Lung (tissue), 12 donors: ENCODE measurements around the gene SOX13. TPM values are rescaled to one million over a fixed set of nuclear protein-coding genes. Genes with fewer than 3 reads are reported as not detected.

Source experiments
- ATAC-seq: fragments of 200-7000 bp; cut with Tn5 transposase; one replicate; pipeline ENCODE4 v1.9.1; 2020; ENCODE audit warnings: moderate number of reproducible peaks; ENCODE audit not compliant: insufficient read depth, low FRiP score
- DNase-seq, 3 donors: peaks; one replicate each; pipeline ENCODE4 v3.0.0-alpha.2; 2013 to 2017
- H3K27ac ChIP-seq, 2 donors: one replicate each; pipeline ENCODE4 v1.5.1; 2013; ENCODE audit warnings: mild to moderate bottlenecking in 2 of 2, moderate library complexity in 2 of 2, control low read depth in 1 of 2, inconsistent platforms in 1 of 2, low read depth in 1 of 2, low read length in 1 of 2
- H3K27me3 ChIP-seq, 3 donors: one replicate each; pipeline ENCODE4 v1.5.1; 2013; ENCODE audit warnings: low read length in 2 of 3; ENCODE audit not compliant: control insufficient read depth in 3 of 3, insufficient read depth in 3 of 3
- H3K36me3 ChIP-seq, 4 donors: one replicate each; pipeline ENCODE4 v1.5.1; 2013; ENCODE audit warnings: low read length in 4 of 4, mild to moderate bottlenecking in 1 of 4, moderate library complexity in 1 of 4; ENCODE audit not compliant: control insufficient read depth in 4 of 4, insufficient read depth in 4 of 4
- H3K4me1 ChIP-seq, 5 donors: one replicate each; pipeline ENCODE4 v1.5.1; 2013; ENCODE audit warnings: low read length in 5 of 5, mild to moderate bottlenecking in 2 of 5, moderate library complexity in 1 of 5; ENCODE audit not compliant: control insufficient read depth in 5 of 5, insufficient read depth in 5 of 5
- H3K4me3 ChIP-seq: one replicate; pipeline ENCODE4 v1.5.1; 2013; ENCODE audit warnings: mild to moderate bottlenecking, control low read depth, moderate library complexity
- H3K9ac ChIP-seq, 2 donors: one replicate each; pipeline ENCODE4 v1.5.1; 2013; ENCODE audit warnings: low read length in 2 of 2, control low read depth in 1 of 2; ENCODE audit not compliant: insufficient read depth in 1 of 2
- H3K9me3 ChIP-seq, 4 donors: one replicate each; pipeline ENCODE4 v1.5.1; 2013; ENCODE audit warnings: low read length in 3 of 4, mild to moderate bottlenecking in 1 of 4, moderate library complexity in 1 of 4; ENCODE audit not compliant: control insufficient read depth in 4 of 4, insufficient read depth in 3 of 4
- CTCF ChIP-seq: IDR thresholded peaks from 2 replicates; pipeline ENCODE4 v1.5.1; 2012; ENCODE audit warnings: mild to moderate bottlenecking; ENCODE audit errors: control extremely low read depth, extremely low read depth
- WGBS, 2 donors: extraction: QIAGEN DNeasy Blood & Tissue Kit; methylation state at CpG; one replicate each; pipeline ENCODE4 v1.1.7; 2013; 5-methylcytosine and 5-hydroxymethylcytosine counted together
- polyA plus RNA-seq, 2 donors: library from polyadenylated mRNA; stranded (reverse); fragments of 200-250 nt; gene quantifications; one replicate each; pipeline ENCODE4 v1.2.1, GENCODE V29; 2013
- total RNA-seq, 2 donors: library from RNA; depleted of rRNA in 1 of 2; stranded (reverse); fragments of >200 nt in 1 of 2; gene quantifications; one replicate each; pipeline ENCODE4 v1.2.1, GENCODE V29; 2014 to 2021
- donor health status: control.
- donor health status: control.
- donor health status: Bipolar disorder and iron deficiency.
- donor health status: healthy.
- donor health status: DM: yes; HTN: yes; CAD: no.

SOX13 gene
- total and polyA plus RNA-seq, 4 donors = 14.7 to 52.6 (median 30.3) TPM

- 81 to 83% methylated on average over 2 of the region's 2 CpGs for WGBS, 2 donors
- H3K27me3 ChIP-seq = no peaks in the 10 kb centered on the region
- no peak overlapping the region for H3K4me3 ChIP-seq
- DNase-seq = no peak
- peaks cover 0 to 43% (median 24%) of the 10 kb centered on the region in 5 donors for H3K4me1 ChIP-seq
- peaks cover 0 to 3% (median 0%) of the 10 kb centered on the region in 4 donors for H3K36me3 ChIP-seq
- no peak overlapping the region for H3K9ac ChIP-seq
- peak overlapping the region in 1 of 2 donors; percentile 74 for H3K27ac ChIP-seq
- TF ChIP-seq CTCF = no peak
- no peaks in the 10 kb centered on the region for H3K9me3 ChIP-seq
- no peak for ATAC-seq
These were observed 35.0 kb downstream of the SOX13 start for GRCh38 chr1:204107892-204108291.

DNA sequence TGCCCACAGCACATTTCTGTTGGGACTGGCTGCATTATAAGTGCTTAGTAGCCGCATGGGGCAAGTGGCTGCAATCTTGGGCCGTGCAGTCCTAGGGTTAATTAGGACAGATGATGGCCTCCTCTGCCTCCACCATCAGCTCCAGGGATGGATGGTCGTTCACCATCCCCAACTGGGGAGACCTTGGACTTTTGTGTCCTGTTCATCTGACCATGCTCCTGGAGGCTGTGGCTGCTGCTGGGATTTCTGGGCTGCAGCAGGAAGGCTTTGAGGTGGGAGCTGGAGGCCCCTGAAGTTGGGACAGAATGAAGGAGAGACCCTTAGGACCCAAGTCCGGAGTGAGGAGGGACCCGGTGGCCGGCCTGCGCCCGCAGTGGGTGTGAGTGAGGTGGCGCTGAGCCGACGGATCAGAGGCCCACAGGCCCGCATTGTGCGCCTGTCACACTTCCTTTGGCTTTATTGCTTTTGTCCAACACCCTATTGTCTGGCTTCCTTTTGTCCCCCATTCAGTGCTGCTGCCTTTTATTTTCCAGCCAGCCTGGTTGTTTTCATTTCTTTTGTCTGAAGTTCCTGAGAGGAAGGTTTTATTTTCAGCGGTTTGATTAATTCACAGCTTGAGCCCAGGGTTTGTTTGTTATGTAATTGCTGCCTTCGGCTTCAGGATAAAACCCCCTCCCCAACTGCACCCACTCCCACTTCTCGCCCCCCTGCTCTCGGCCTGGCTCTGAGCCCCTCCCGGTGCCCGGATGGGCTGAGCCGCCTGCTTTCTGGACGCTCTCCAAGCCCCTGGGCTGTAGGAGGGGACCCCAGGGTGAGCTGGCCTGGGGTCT, 35.6 kb downstream of the SOX13 start:
- Histone ChIP-seq H3K4me1 (peaks cover 0 to 43% (median 21%) of the 10 kb centered on the region in 5 donors), H3K36me3 (peaks cover 0 to 5% (median 2%) of the 10 kb centered on the region in 4 donors), H3K9ac (no peak overlapping the region), H3K9me3 (no peaks in the 10 kb centered on the region), H3K27ac (peak overlapping the region; percentile 22 to 74), H3K27me3 (no peaks in the 10 kb centered on the region), H3K4me3 (no peak overlapping the region)
- 50 to 59% methylated on average over 21 of the region's 21 CpGs for WGBS, 2 donors
- DNase-seq = peak in 2 of 3 donors; percentile 40 to 41
- no peak for ATAC-seq
- TF ChIP-seq CTCF = no peak

DNA sequence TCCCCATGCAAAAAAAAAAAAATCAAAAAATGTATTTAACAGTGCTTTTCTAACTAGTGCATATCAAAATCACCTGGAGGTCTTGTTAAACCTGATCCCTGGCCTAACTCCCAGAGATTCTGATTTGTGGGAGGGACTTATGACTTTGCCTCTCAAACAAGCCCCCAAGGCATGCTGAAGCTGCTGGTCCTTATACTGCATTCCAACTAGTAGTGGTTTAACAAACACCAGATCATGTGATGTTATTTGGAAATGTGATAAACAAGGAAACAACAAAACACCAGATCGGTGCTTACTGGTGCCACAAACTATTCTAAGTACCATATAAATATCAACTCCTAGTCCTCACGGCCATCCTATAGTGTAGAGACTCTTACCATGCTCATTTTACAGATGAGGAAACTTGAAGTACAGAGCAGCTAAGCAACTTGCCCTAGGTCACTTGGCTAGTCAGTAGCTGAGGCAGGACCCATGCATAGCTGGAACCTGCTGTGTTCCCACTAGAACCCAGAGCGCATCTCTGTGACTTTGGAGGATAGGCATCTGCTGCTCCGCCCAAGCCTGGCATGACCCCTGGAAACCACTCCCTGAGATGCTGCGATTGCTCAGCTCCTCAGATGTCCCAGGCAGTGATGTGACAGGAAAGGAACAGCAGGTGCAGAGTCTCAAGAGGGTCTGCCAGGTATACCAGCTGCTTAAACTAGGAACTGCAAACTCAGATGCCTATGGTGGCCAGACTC, 38.1 kb downstream of the SOX13 start:
- WGBS, 2 donors = 67 to 83% methylated on average over 5 of the region's 5 CpGs
- Histone ChIP-seq H3K36me3 (peaks cover 0 to 8% (median 5%) of the 10 kb centered on the region in 4 donors), H3K4me1 (peaks cover 0 to 25% (median 13%) of the 10 kb centered on the region in 5 donors), H3K4me3 (no peak overlapping the region), H3K27me3 (no peaks in the 10 kb centered on the region), H3K9me3 (no peaks in the 10 kb centered on the region), H3K9ac (no peak overlapping the region), H3K27ac (peak overlapping the region in 1 of 2 donors; percentile 43)
- DNase-seq = peak in 1 of 3 donors; percentile 28
- TF ChIP-seq CTCF = no peak
- no peak for ATAC-seq
